Measurements from ENCODE around the gene UBA1. TPM values are rescaled to one million over a fixed set of nuclear protein-coding genes. Genes with fewer than 3 reads are reported as not detected.

Gene UBA1
- total RNA-seq, 3 donors from 2014 or later (not counting 1 experiment from before 2014, with no cell fraction given) = 118 to 168 (median 120) TPM

DNA sequence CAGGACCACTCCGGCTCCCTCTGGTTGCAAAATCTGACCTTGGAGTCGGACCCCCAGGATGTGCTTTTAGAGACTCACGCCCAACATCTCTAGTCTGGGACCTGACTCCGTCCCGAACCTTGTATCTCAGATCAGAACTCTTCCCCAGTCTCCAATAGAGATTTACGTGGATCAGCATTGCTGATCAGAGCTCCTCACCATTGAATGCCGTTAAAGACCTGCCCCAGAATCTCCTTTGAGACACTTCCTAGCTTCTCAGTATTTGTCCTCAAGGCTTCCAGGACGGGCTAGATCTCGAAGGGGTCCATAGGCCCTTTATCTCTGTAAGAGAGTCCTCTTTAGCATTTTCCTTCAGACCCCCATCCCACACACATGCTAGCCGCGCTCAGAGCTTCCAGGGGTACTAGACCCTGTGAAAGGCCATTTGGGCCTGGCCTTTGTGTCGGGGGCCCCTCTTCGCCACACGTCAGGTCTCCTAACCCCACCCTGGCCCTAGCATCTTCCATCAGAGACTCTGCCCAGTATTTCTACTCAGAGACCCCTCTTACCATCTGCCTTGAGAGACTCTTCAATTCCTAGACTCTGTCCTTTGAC is 662 bp downstream of the UBA1 start:
- Histone ChIP-seq H3K4me1 (ENCODE audit: control insufficient read depth, insufficient read depth, low read length) (peaks cover 70% of the 10 kb centered on the region), H3K9me3 (ENCODE audit: control insufficient read depth, insufficient read depth, low read length) (no peaks in the 10 kb centered on the region), H3K27ac (ENCODE audit: low read length) (peak overlapping the region; percentile 93), H3K27me3 (ENCODE audit: control insufficient read depth, insufficient read depth, low read length) (no peaks in the 10 kb centered on the region), H3K4me3 (ENCODE audit: low read length) (peak overlapping the region; percentile 98), H3K36me3 (ENCODE audit: control insufficient read depth, insufficient read depth, low read length) (peaks cover 7% of the 10 kb centered on the region)
- DNase-seq (no peak), ATAC-seq (no peak)
- Mint-ChIP-seq H3K27me3 (ENCODE audit: low read depth in 2 of 2) (no peaks in the 10 kb centered on the region), H3K9me3 (no peaks in the 10 kb centered on the region), H3K4me1 (peaks cover 54 to 58% of the 10 kb centered on the region in 2 donors), H3K36me3 (no peaks in the 10 kb centered on the region), H3K27ac (peak overlapping the region; percentile 93 to 98), H3K4me3 (peak overlapping the region; percentile 98)
- TF ChIP-seq, protein P1, sequence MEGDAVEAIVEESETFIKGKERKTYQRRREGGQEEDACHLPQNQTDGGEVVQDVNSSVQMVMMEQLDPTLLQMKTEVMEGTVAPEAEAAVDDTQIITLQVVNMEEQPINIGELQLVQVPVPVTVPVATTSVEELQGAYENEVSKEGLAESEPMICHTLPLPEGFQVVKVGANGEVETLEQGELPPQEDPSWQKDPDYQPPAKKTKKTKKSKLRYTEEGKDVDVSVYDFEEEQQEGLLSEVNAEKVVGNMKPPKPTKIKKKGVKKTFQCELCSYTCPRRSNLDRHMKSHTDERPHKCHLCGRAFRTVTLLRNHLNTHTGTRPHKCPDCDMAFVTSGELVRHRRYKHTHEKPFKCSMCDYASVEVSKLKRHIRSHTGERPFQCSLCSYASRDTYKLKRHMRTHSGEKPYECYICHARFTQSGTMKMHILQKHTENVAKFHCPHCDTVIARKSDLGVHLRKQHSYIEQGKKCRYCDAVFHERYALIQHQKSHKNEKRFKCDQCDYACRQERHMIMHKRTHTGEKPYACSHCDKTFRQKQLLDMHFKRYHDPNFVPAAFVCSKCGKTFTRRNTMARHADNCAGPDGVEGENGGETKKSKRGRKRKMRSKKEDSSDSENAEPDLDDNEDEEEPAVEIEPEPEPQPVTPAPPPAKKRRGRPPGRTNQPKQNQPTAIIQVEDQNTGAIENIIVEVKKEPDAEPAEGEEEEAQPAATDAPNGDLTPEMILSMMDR (IDR thresholded peaks at IDR 0.05) = no peak
- 12% methylated on average over 14 of the region's 14 CpGs for WGBS (ENCODE audit: insufficient coverage)
- intact Hi-C loops (cut with micrococcal nuclease) = loop anchor here (5.0 to 10.0 kb wide), 3 partner anchors 168 to 828 kb away; partner anchors contain the start of gene ZNF81

DNA sequence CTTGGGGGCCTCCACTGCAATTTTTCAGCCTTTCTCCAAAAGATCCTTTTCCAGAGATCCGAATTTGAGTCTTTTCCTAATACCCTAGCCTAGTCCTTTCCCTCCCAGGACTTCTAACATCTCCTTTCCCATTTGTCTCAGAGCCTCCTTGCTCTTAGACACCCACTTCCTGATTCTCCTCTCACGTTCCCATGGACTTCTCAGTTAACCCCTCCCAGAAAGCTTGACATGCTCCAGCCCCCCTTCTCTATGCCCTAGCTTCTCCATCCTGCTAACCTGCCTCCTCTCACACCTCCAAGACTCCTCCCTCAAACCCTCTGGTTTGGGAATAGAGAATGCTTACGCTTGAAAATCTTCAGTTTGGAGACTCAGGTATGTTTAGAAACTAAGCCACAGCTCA is 2.5 kb downstream of the UBA1 start:
- Histone ChIP-seq H3K4me3 (ENCODE audit: low read length) (no peak overlapping the region), H3K36me3 (ENCODE audit: control insufficient read depth, insufficient read depth, low read length) (peaks cover 21% of the 10 kb centered on the region), H3K9me3 (ENCODE audit: control insufficient read depth, insufficient read depth, low read length) (no peaks in the 10 kb centered on the region), H3K27me3 (ENCODE audit: control insufficient read depth, insufficient read depth, low read length) (no peaks in the 10 kb centered on the region), H3K27ac (ENCODE audit: low read length) (no peak overlapping the region), H3K4me1 (ENCODE audit: control insufficient read depth, insufficient read depth, low read length) (peaks cover 61% of the 10 kb centered on the region)
- DNase-seq (no peak), ATAC-seq (no peak)
- Mint-ChIP-seq H3K36me3 (peaks cover 2% of the 10 kb centered on the region), H3K4me3 (peak overlapping the region; percentile 98), H3K27me3 (ENCODE audit: low read depth in 2 of 2) (no peaks in the 10 kb centered on the region), H3K9me3 (no peaks in the 10 kb centered on the region), H3K4me1 (peaks cover 46 to 51% of the 10 kb centered on the region in 2 donors), H3K27ac (peak overlapping the region; percentile 93 to 98)
- WGBS (ENCODE audit: insufficient coverage) = 71% methylated on average over 3 of the region's 3 CpGs
- TF ChIP-seq, protein P1 (IDR thresholded peaks at IDR 0.05) = no peak
- intact Hi-C loops (cut with micrococcal nuclease) = loop anchor here (10.0 kb wide), 1 partner anchor 639 kb away; the partner anchor contains the start of gene ZNF81

DNA sequence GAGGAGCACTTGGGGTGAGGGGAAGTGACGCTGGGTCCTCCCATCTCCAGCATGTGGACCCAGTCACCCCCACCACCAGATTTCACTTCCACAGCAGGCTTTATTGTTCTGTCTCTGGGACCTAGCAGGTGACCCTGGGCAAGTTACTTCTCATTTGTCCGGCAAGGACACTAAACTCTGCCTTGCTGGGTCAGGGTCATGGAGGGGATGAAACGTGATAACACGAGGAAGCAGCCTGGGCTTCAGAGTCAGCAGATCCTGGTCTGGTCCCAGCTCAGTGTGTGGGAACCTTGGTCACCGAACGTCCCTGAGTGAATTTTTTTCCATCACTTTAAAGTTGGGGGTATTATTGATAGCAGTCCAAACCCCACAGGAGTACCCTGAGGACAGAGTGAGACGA is 3.9 kb downstream of the UBA1 start:
- intact Hi-C loops (cut with micrococcal nuclease) = loop anchor here (10.0 kb wide), 1 partner anchor 637 kb away; the partner anchor contains the start of gene ZNF81
- H3K27ac ChIP-seq (ENCODE audit: low read length) = no peak overlapping the region
- 80% methylated on average over 6 of the region's 7 CpGs for WGBS (ENCODE audit: insufficient coverage)
- ATAC-seq (no peak), DNase-seq (no peak)
- Mint-ChIP-seq H3K36me3 (peaks cover 14% of the 10 kb centered on the region), H3K4me1 (peaks cover 46 to 51% of the 10 kb centered on the region in 2 donors), H3K4me3 (no peak overlapping the region), H3K27me3 (ENCODE audit: low read depth in 2 of 2) (no peaks in the 10 kb centered on the region), H3K27ac (peak overlapping the region; percentile 93 to 98), H3K9me3 (no peaks in the 10 kb centered on the region)
- H3K9me3 ChIP-seq (ENCODE audit: control insufficient read depth, insufficient read depth, low read length) = no peaks in the 10 kb centered on the region
- H3K4me3 ChIP-seq (ENCODE audit: low read length) = no peak overlapping the region
- TF ChIP-seq, protein P1 (IDR thresholded peaks at IDR 0.05) = no peak
- H3K27me3 ChIP-seq (ENCODE audit: control insufficient read depth, insufficient read depth, low read length) = no peaks in the 10 kb centered on the region
- peaks cover 49% of the 10 kb centered on the region for H3K4me1 ChIP-seq (ENCODE audit: control insufficient read depth, insufficient read depth, low read length)
- H3K36me3 ChIP-seq (ENCODE audit: control insufficient read depth, insufficient read depth, low read length) = peaks cover 36% of the 10 kb centered on the region
